Small intestine (tissue), 7 donors: Measurements from ENCODE around the gene IGSF9. TPM values are rescaled to one million over a fixed set of nuclear protein-coding genes. Genes with fewer than 3 reads are reported as not detected.

Source experiments
- DNase-seq, 2 donors: peaks; one replicate each; pipeline versions ENCODE4 v3.0.0 to v3.0.0-alpha.2; 2013
- FAIRE-seq: peaks from 2 replicates; lab custom pipeline; 2012; peaks lifted over from hg19 to GRCh38; lab: Jason Lieb, UNC
- H3K27ac ChIP-seq, 3 donors: one replicate each; pipeline ENCODE4 v1.5.1; 2013; ENCODE audit warnings: low read length in 2 of 3, mild to moderate bottlenecking in 2 of 3, control low read depth in 1 of 3, inconsistent platforms in 1 of 3, low read depth in 1 of 3, moderate library complexity in 1 of 3
- H3K27me3 ChIP-seq, 3 donors: one replicate each; pipeline ENCODE4 v1.6.1; 2013; ENCODE audit warnings: low read length in 3 of 3, inconsistent platforms in 1 of 3; ENCODE audit not compliant: control insufficient read depth in 3 of 3, insufficient read depth in 3 of 3
- H3K36me3 ChIP-seq, 3 donors: one replicate each; pipeline ENCODE4 v1.6.1; 2013; ENCODE audit warnings: low read length in 3 of 3, inconsistent platforms in 1 of 3, low read depth in 1 of 3, mild to moderate bottlenecking in 1 of 3, moderate library complexity in 1 of 3; ENCODE audit not compliant: control insufficient read depth in 3 of 3, insufficient read depth in 2 of 3
- H3K4me1 ChIP-seq, 3 donors: one replicate each; pipeline ENCODE4 v1.6.1; 2013; ENCODE audit warnings: low read length in 2 of 3, inconsistent platforms in 1 of 3, low read depth in 1 of 3, mild to moderate bottlenecking in 1 of 3, moderate library complexity in 1 of 3; ENCODE audit not compliant: control insufficient read depth in 3 of 3, insufficient read depth in 2 of 3
- H3K4me3 ChIP-seq, 3 donors: one replicate each; pipeline ENCODE4 v1.5.1; 2013; ENCODE audit warnings: low read length in 3 of 3, control low read depth in 1 of 3, inconsistent platforms in 1 of 3, low read depth in 1 of 3, mild to moderate bottlenecking in 1 of 3, moderate library complexity in 1 of 3
- H3K9me3 ChIP-seq, 2 donors: one replicate each; pipeline ENCODE4 v1.6.1; 2013; ENCODE audit warnings: low read depth in 1 of 2, low read length in 1 of 2; ENCODE audit not compliant: control insufficient read depth in 2 of 2, insufficient read depth in 1 of 2
- WGBS, 3 donors: extraction: QIAGEN DNeasy Blood & Tissue Kit; methylation state at CpG; one replicate each; pipeline ENCODE4 v1.1.7; 2013; 5-methylcytosine and 5-hydroxymethylcytosine counted together
- polyA plus RNA-seq, 4 donors: library from polyadenylated mRNA; stranded (reverse) in 3 of 4; unstranded in 1 of 4; fragments of 200-250 nt in 3 of 4; fragments of 120-200 nt in 1 of 4; gene quantifications; one replicate each; pipeline versions ENCODE4 v1.2.1 to v1.2.3, GENCODE V29; 2013
- donor health status: healthy with polysubstance abuse.
- donor health status: control.
- donor health status: control.
- donor health status: Bipolar disorder and iron deficiency.
- donor health status: healthy.

IGSF9 gene
- polyA plus RNA-seq, 4 donors: 3.1 to 84.2 (median 26.4) TPM

- FAIRE-seq (no peak), DNase-seq (no peak)
- WGBS, 3 donors: 59 to 64% (median 59%) methylated on average over 4 of the region's 4 CpGs
- Histone ChIP-seq H3K27ac (peak overlapping the region in 1 of 3 donors; percentile 30), H3K9me3 (no peaks in the 10 kb centered on the region), H3K4me1 (peaks cover 10 to 69% (median 17%) of the 10 kb centered on the region in 3 donors), H3K4me3 (peak overlapping the region in 2 of 3 donors; percentile 18 to 23), H3K27me3 (no peaks in the 10 kb centered on the region), H3K36me3 (peaks cover 0 to 85% (median 0%) of the 10 kb centered on the region in 3 donors)
These were observed 9.6 kb downstream of the IGSF9 start for GRCh38 chr1:159935719-159936272.

GRCh38 chr1:159935305-159935704 is 10.1 kb downstream of the IGSF9 start:
- WGBS, 3 donors: 87 to 94% (median 90%) methylated on average over 11 of the region's 11 CpGs
- Histone ChIP-seq H3K27ac (no peak overlapping the region), H3K4me3 (no peak overlapping the region), H3K4me1 (peaks cover 10 to 64% (median 15%) of the 10 kb centered on the region in 3 donors), H3K36me3 (peaks cover 0 to 87% (median 0%) of the 10 kb centered on the region in 3 donors), H3K27me3 (no peaks in the 10 kb centered on the region), H3K9me3 (no peaks in the 10 kb centered on the region)
- FAIRE-seq (no peak), DNase-seq (no peak)

GRCh38 chr1:159934136-159935039 is 11.0 kb downstream of the IGSF9 start:
- Histone ChIP-seq H3K4me3 (no peak overlapping the region), H3K36me3 (peaks cover 0 to 90% (median 0%) of the 10 kb centered on the region in 3 donors), H3K27me3 (no peaks in the 10 kb centered on the region), H3K27ac (no peak overlapping the region), H3K9me3 (no peaks in the 10 kb centered on the region), H3K4me1 (peaks cover 7 to 55% (median 12%) of the 10 kb centered on the region in 3 donors)
- DNase-seq (no peak), FAIRE-seq (no peak)
- 90 to 93% (median 90%) methylated on average over 14 of the region's 14 CpGs for WGBS, 3 donors

GRCh38 chr1:159933347-159933746 is 12.1 kb downstream of the IGSF9 start:
- Histone ChIP-seq H3K4me1 (peaks cover 7 to 51% (median 10%) of the 10 kb centered on the region in 3 donors), H3K27ac (no peak overlapping the region), H3K36me3 (peaks cover 0 to 93% (median 0%) of the 10 kb centered on the region in 3 donors), H3K9me3 (no peaks in the 10 kb centered on the region), H3K27me3 (no peaks in the 10 kb centered on the region), H3K4me3 (no peak overlapping the region)
- WGBS, 3 donors: 80 to 90% (median 89%) methylated on average over 4 of the region's 4 CpGs
- FAIRE-seq (no peak), DNase-seq (no peak)

- Histone ChIP-seq H3K27ac (no peak overlapping the region), H3K36me3 (peaks cover 0 to 94% (median 0%) of the 10 kb centered on the region in 3 donors), H3K9me3 (no peaks in the 10 kb centered on the region), H3K27me3 (no peaks in the 10 kb centered on the region), H3K4me3 (no peak overlapping the region), H3K4me1 (peaks cover 4 to 51% (median 9%) of the 10 kb centered on the region in 3 donors)
- FAIRE-seq (no peak), DNase-seq (no peak)
- WGBS, 3 donors: 79 to 93% (median 86%) methylated on average over 16 of the region's 16 CpGs
These were observed 12.8 kb downstream of the IGSF9 start for GRCh38 chr1:159932296-159933285.

GRCh38 chr1:159931795-159932173 is 13.6 kb downstream of the IGSF9 start:
- FAIRE-seq: no peak
- 94 to 96% (median 95%) methylated on average over 3 of the region's 3 CpGs for WGBS, 3 donors

GRCh38 chr1:159931101-159931794 is 14.2 kb downstream of the IGSF9 start:
- WGBS, 3 donors: 90 to 92% (median 91%) methylated on average over 10 to 13 of the region's 13 CpGs
- Histone ChIP-seq H3K36me3 (peaks cover 0 to 92% (median 0%) of the 10 kb centered on the region in 3 donors), H3K4me1 (peaks cover 0 to 47% (median 3%) of the 10 kb centered on the region in 3 donors), H3K27ac (no peak overlapping the region), H3K4me3 (no peak overlapping the region), H3K27me3 (no peaks in the 10 kb centered on the region), H3K9me3 (no peaks in the 10 kb centered on the region)
- no peak for FAIRE-seq
- DNase-seq: no peak

More at GRCh38 chr1:159931795-159932173, 13.6 kb downstream of the IGSF9 start:
- no peak overlapping the region for H3K27ac ChIP-seq
- DNase-seq: no peak
- peaks cover 0 to 96% (median 0%) of the 10 kb centered on the region in 3 donors for H3K36me3 ChIP-seq
- no peaks in the 10 kb centered on the region for H3K27me3 ChIP-seq
- no peak overlapping the region for H3K4me3 ChIP-seq
- H3K4me1 ChIP-seq: peaks cover 3 to 50% (median 6%) of the 10 kb centered on the region in 3 donors
- H3K9me3 ChIP-seq: no peaks in the 10 kb centered on the region
